Measurements from ENCODE around the gene IGBP1. TPM values are rescaled to one million over a fixed set of nuclear protein-coding genes. Genes with fewer than 3 reads are reported as not detected.

IGBP1 gene
- total RNA-seq, 1 experiment from 2014 or later, result 50.7 TPM

- no peak for ATAC-seq
- TF ChIP-seq ATF3 (IDR thresholded peaks at IDR 0.05) (no peak), RAD21 (IDR thresholded peaks at IDR 0.05; ENCODE audit: low read depth) (no peak), CBX3 (IDR thresholded peaks at IDR 0.05; ENCODE audit: low read depth) (no peak), SIN3A (IDR thresholded peaks at IDR 0.05; ENCODE audit: low read depth) (no peak), TCF7L2 (IDR thresholded peaks at IDR 0.05; ENCODE audit: borderline replicate concordance, extremely low read depth, insufficient read depth, insufficient read length) (no peak), FOSL1 (IDR thresholded peaks at IDR 0.05; ENCODE audit: low read depth) (no peak), JUND (IDR thresholded peaks at IDR 0.05) (no peak), POLR2A (IDR thresholded peaks at IDR 0.05; ENCODE audit: borderline replicate concordance, extremely low read depth, insufficient read depth, insufficient read length) (no peak), SP1 (IDR thresholded peaks at IDR 0.05; ENCODE audit: low read depth) (no peak)
- ChIA-PET POLR2A (no interaction called here), RAD21 (ENCODE audit: low non-redundant PET in 1 of 2, low total read pairs in 2 of 2, uncharacterized antibody in 2 of 2, unreplicated experiment in 2 of 2) (no interaction called here), CTCF (interaction anchor here (1.2 kb wide), 1 partner anchor 9 kb away, joined by 3 read pairs; no protein-coding TSS in a partner anchor)
- H3K4me3 ChIP-seq (replicated peaks in 1 of 2; ENCODE audit: low read depth in 1 of 2, low read length in 2 of 2), result no peak overlapping the region
- H3K9me3 ChIP-seq (ENCODE audit: control insufficient read depth in 1 of 2, insufficient read depth in 1 of 2, low read depth in 1 of 2, low read length in 2 of 2), result no peaks in the 10 kb centered on the region
- H3K4me2 ChIP-seq (ENCODE audit: low read length), result no peak overlapping the region
- H2AFZ ChIP-seq (ENCODE audit: low read depth, low read length, poor library complexity, severe bottlenecking), result no peak overlapping the region
- intact Hi-C loops (cut with micrococcal nuclease), result no loop called here
- no peaks in the 10 kb centered on the region for H4K20me1 ChIP-seq (ENCODE audit: insufficient read depth)
- no peaks in the 10 kb centered on the region for H3K79me2 ChIP-seq (ENCODE audit: insufficient read depth, low read length)
- H3K27ac ChIP-seq (ENCODE audit: low read depth, low read length), result no peak overlapping the region
- H3K36me3 ChIP-seq (ENCODE audit: control insufficient read depth in 1 of 2, insufficient read depth in 2 of 2, low read length in 2 of 2), result no peaks in the 10 kb centered on the region
- H3K9ac ChIP-seq (ENCODE audit: low read length), result no peak overlapping the region
- no TSS peak for BruUV-seq (replicated peaks)
- DNase-seq (ENCODE audit: low read depth, low spot score), result no peak
- H3K4me1 ChIP-seq (ENCODE audit: control insufficient read depth in 1 of 2, insufficient read depth in 2 of 2, low read length in 2 of 2), result no peaks in the 10 kb centered on the region
- H3K27me3 ChIP-seq (ENCODE audit: insufficient read depth, low read length), result no peaks in the 10 kb centered on the region
- no peaks in the 10 kb centered on the region for H3K9me2 ChIP-seq (ENCODE audit: insufficient read depth)
Observed at GRCh38 chrX:70087857-70088630, 45.2 kb upstream of the IGBP1 start.

GRCh38 chrX:70088751-70089150, 44.5 kb upstream of the IGBP1 start:
- Histone ChIP-seq H3K4me2 (ENCODE audit: low read length) (no peak overlapping the region), H3K9me2 (ENCODE audit: insufficient read depth) (no peaks in the 10 kb centered on the region), H3K4me1 (ENCODE audit: control insufficient read depth in 1 of 2, insufficient read depth in 2 of 2, low read length in 2 of 2) (no peaks in the 10 kb centered on the region), H3K9ac (ENCODE audit: low read length) (no peak overlapping the region), H3K9me3 (ENCODE audit: control insufficient read depth in 1 of 2, insufficient read depth in 1 of 2, low read depth in 1 of 2, low read length in 2 of 2) (no peaks in the 10 kb centered on the region), H3K27me3 (ENCODE audit: insufficient read depth, low read length) (no peaks in the 10 kb centered on the region), H3K27ac (ENCODE audit: low read depth, low read length) (no peak overlapping the region), H3K4me3 (replicated peaks in 1 of 2; ENCODE audit: low read depth in 1 of 2, low read length in 2 of 2) (no peak overlapping the region), H4K20me1 (ENCODE audit: insufficient read depth) (no peaks in the 10 kb centered on the region), H3K36me3 (ENCODE audit: control insufficient read depth in 1 of 2, insufficient read depth in 2 of 2, low read length in 2 of 2) (no peaks in the 10 kb centered on the region), H2AFZ (ENCODE audit: low read depth, low read length, poor library complexity, severe bottlenecking) (no peak overlapping the region), H3K79me2 (ENCODE audit: insufficient read depth, low read length) (no peaks in the 10 kb centered on the region)
- no peak for DNase-seq (ENCODE audit: low read depth, low spot score)
- RAD21 ChIA-PET (ENCODE audit: low non-redundant PET in 1 of 2, low total read pairs in 2 of 2, uncharacterized antibody in 2 of 2, unreplicated experiment in 2 of 2), result no interaction called here
- intact Hi-C loops (cut with micrococcal nuclease), result no loop called here
- POLR2A ChIA-PET, result no interaction called here
- TF ChIP-seq RAD21 (IDR thresholded peaks at IDR 0.05; ENCODE audit: low read depth) (no peak), EZH2phosphoT487 (IDR thresholded peaks at IDR 0.05; ENCODE audit: borderline replicate concordance) (no peak), CBX3 (IDR thresholded peaks at IDR 0.05; ENCODE audit: low read depth) (no peak)
- TF ChIP-seq, protein P1, sequence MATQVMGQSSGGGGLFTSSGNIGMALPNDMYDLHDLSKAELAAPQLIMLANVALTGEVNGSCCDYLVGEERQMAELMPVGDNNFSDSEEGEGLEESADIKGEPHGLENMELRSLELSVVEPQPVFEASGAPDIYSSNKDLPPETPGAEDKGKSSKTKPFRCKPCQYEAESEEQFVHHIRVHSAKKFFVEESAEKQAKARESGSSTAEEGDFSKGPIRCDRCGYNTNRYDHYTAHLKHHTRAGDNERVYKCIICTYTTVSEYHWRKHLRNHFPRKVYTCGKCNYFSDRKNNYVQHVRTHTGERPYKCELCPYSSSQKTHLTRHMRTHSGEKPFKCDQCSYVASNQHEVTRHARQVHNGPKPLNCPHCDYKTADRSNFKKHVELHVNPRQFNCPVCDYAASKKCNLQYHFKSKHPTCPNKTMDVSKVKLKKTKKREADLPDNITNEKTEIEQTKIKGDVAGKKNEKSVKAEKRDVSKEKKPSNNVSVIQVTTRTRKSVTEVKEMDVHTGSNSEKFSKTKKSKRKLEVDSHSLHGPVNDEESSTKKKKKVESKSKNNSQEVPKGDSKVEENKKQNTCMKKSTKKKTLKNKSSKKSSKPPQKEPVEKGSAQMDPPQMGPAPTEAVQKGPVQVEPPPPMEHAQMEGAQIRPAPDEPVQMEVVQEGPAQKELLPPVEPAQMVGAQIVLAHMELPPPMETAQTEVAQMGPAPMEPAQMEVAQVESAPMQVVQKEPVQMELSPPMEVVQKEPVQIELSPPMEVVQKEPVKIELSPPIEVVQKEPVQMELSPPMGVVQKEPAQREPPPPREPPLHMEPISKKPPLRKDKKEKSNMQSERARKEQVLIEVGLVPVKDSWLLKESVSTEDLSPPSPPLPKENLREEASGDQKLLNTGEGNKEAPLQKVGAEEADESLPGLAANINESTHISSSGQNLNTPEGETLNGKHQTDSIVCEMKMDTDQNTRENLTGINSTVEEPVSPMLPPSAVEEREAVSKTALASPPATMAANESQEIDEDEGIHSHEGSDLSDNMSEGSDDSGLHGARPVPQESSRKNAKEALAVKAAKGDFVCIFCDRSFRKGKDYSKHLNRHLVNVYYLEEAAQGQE (IDR thresholded peaks at IDR 0.05; ENCODE audit: low read depth), result no peak
- CTCF ChIA-PET, result no interaction called here
- BruUV-seq (replicated peaks), result no TSS peak
- ATAC-seq, result no peak

Measured in HCT116 (cell line).